ENCODE data around the gene FUT8.

Gene FUT8

DNA sequence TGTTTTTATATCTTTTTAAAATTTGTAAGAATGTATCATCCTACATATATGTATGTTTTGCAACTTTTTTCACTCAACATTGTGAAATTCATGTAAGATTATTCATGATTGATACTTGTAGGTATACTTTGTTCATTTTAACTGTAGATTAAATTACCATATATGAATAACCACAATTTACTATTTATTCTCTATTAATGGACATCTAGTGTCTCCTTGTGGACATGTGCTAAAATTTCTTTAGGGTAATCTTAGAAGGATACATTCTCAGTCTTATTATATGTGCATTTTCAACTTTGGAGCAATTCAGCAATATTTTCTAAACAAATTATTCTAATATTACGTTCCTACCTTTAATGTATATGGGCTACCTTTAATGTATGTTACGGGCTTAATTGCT lies 192.4 kb downstream of the FUT8 start:
- Histone ChIP-seq H3K4me3 (ENCODE audit: low read length, poor library complexity, severe bottlenecking) (no peak overlapping the region), H3K79me2 (ENCODE audit: insufficient read depth, low read length) (peaks cover 10% of the 10 kb centered on the region; the same call in 1 of the 2 replicates), H3F3A (ENCODE audit: low read depth) (no peaks in the 10 kb centered on the region), H3K4me1 (ENCODE audit: insufficient read depth, low read length, poor library complexity, severe bottlenecking) (peaks cover 6% of the 10 kb centered on the region), H3K9ac (ENCODE audit: low read depth, low read length, poor library complexity, severe bottlenecking) (no peak overlapping the region), H3K36me3 (ENCODE audit: insufficient read depth, low read length) (no peaks in the 10 kb centered on the region), H3K9me3 (ENCODE audit: insufficient read depth, low read depth, low read length) (no peaks in the 10 kb centered on the region), H3K27me3 (ENCODE audit: insufficient read depth, low read length, poor library complexity, severe bottlenecking) (no peaks in the 10 kb centered on the region), H4K20me1 (ENCODE audit: insufficient read depth, low read length, poor library complexity, severe bottlenecking) (no peaks in the 10 kb centered on the region), H2AFZ (ENCODE audit: low read length) (no peak overlapping the region), H3K9me2 (replicated peaks; ENCODE audit: low read depth, low read length) (no peaks in the 10 kb centered on the region), H3K4me2 (ENCODE audit: low read depth, low read length, poor library complexity, severe bottlenecking) (no peak overlapping the region)
- TF ChIP-seq EZH2phosphoT487 (IDR thresholded peaks at IDR 0.05; ENCODE audit: borderline replicate concordance) (no peak), CTCF (conservative IDR thresholded peaks at IDR 0.05; ENCODE audit: low read length) (peak; percentile 60)

GRCh38 chr14:65606460-65606859 lies 193.9 kb downstream of the FUT8 start:
- H3K4me2 ChIP-seq (ENCODE audit: low read depth, low read length, poor library complexity, severe bottlenecking) = no peak overlapping the region
- H3K27me3 ChIP-seq (ENCODE audit: insufficient read depth, low read length, poor library complexity, severe bottlenecking) = no peaks in the 10 kb centered on the region
- TF ChIP-seq EZH2phosphoT487 (IDR thresholded peaks at IDR 0.05; ENCODE audit: borderline replicate concordance) (no peak), CTCF (conservative IDR thresholded peaks at IDR 0.05; ENCODE audit: low read length) (no peak)
- H3K4me1 ChIP-seq (ENCODE audit: insufficient read depth, low read length, poor library complexity, severe bottlenecking) = peaks cover 6% of the 10 kb centered on the region
- H2AFZ ChIP-seq (ENCODE audit: low read length) = no peak overlapping the region
- no peak overlapping the region for H3K4me3 ChIP-seq (ENCODE audit: low read length, poor library complexity, severe bottlenecking)
- H4K20me1 ChIP-seq (ENCODE audit: insufficient read depth, low read length, poor library complexity, severe bottlenecking) = no peaks in the 10 kb centered on the region
- H3K9ac ChIP-seq (ENCODE audit: low read depth, low read length, poor library complexity, severe bottlenecking) = no peak overlapping the region
- no peaks in the 10 kb centered on the region for H3K9me3 ChIP-seq (ENCODE audit: insufficient read depth, low read depth, low read length)
- H3K79me2 ChIP-seq (ENCODE audit: insufficient read depth, low read length) = peaks cover 10% of the 10 kb centered on the region; the same call in 1 of the 2 replicates
- H3K36me3 ChIP-seq (ENCODE audit: insufficient read depth, low read length) = no peaks in the 10 kb centered on the region
- H3K9me2 ChIP-seq (replicated peaks; ENCODE audit: low read depth, low read length) = no peaks in the 10 kb centered on the region
- H3F3A ChIP-seq (ENCODE audit: low read depth) = no peaks in the 10 kb centered on the region

- no peak for TF ChIP-seq EZH2phosphoT487 (IDR thresholded peaks at IDR 0.05; ENCODE audit: borderline replicate concordance)
- TF ChIP-seq CTCF (conservative IDR thresholded peaks at IDR 0.05; ENCODE audit: low read length) = no peak
- Histone ChIP-seq H3K4me2 (ENCODE audit: low read depth, low read length, poor library complexity, severe bottlenecking) (no peak overlapping the region), H3F3A (ENCODE audit: low read depth) (no peaks in the 10 kb centered on the region), H3K79me2 (ENCODE audit: insufficient read depth, low read length) (no peaks in the 10 kb centered on the region), H3K27me3 (ENCODE audit: insufficient read depth, low read length, poor library complexity, severe bottlenecking) (no peaks in the 10 kb centered on the region), H3K36me3 (ENCODE audit: insufficient read depth, low read length) (peaks cover 9% of the 10 kb centered on the region; the same call in 1 of the 2 replicates), H2AFZ (ENCODE audit: low read length) (no peak overlapping the region), H3K4me1 (ENCODE audit: insufficient read depth, low read length, poor library complexity, severe bottlenecking) (peaks cover 6% of the 10 kb centered on the region), H3K4me3 (ENCODE audit: low read length, poor library complexity, severe bottlenecking) (no peak overlapping the region), H3K9me3 (ENCODE audit: insufficient read depth, low read depth, low read length) (no peaks in the 10 kb centered on the region), H3K9me2 (replicated peaks; ENCODE audit: low read depth, low read length) (no peaks in the 10 kb centered on the region), H3K9ac (ENCODE audit: low read depth, low read length, poor library complexity, severe bottlenecking) (no peak overlapping the region), H4K20me1 (ENCODE audit: insufficient read depth, low read length, poor library complexity, severe bottlenecking) (no peaks in the 10 kb centered on the region)
Measured at GRCh38 chr14:65613131-65613650, 200.7 kb downstream of the FUT8 start.

All from Loucy (cell line).